WTC11 (cell line): ENCODE data around the gene TOX2. TPM values are rescaled to one million over a fixed set of nuclear protein-coding genes. Genes with fewer than 3 reads are reported as not detected.

Source experiments
- ATAC-seq: fragments of 200-7000 bp; cut with Tn5 transposase; 2 replicates; pipeline ENCODE4 v1.10.0; 2021; ENCODE audit warnings: mild to moderate bottlenecking, moderate library complexity
- CTCF ChIA-PET: fragments of 300-600 bp; sonication (Branson Sonifier 250); formaldehyde crosslinking; loops from one replicate; lab custom pipeline; 2021; ENCODE audit warnings: antibody characterized with exemption; lab: Charles Lee
- POLR2A ChIA-PET: fragments of 350-600 bp; sonication (Branson Sonifier 250); formaldehyde crosslinking; loops from one replicate; lab custom pipeline; 2021; ENCODE audit warnings: antibody characterized with exemption; lab: Charles Lee
- DNase-seq: peaks from one replicate; pipeline ENCODE4 v3.0.0; 2021; ENCODE audit warnings: low spot score
- H3K27ac Mint-ChIP-seq: 2 replicates; pipeline ENCODE4 v1.8.0; 2021; ENCODE audit warnings: mixed read lengths
- H3K27me3 Mint-ChIP-seq: 2 replicates; pipeline ENCODE4 v1.8.0; 2021; ENCODE audit warnings: low read depth, mild to moderate bottlenecking, moderate library complexity, mixed read lengths
- H3K36me3 Mint-ChIP-seq: 2 replicates; pipeline ENCODE4 v1.8.0; 2021; ENCODE audit warnings: mixed read lengths
- H3K4me1 Mint-ChIP-seq: 2 replicates; pipeline ENCODE4 v1.8.0; 2022; ENCODE audit warnings: mixed read lengths
- H3K4me3 Mint-ChIP-seq: 2 replicates; pipeline ENCODE4 v1.8.0; 2021; ENCODE audit warnings: mild to moderate bottlenecking, moderate library complexity, mixed read lengths
- H3K9me3 Mint-ChIP-seq: 2 replicates; pipeline ENCODE4 v1.8.0; 2021; ENCODE audit warnings: mixed read lengths
- FOXJ3 ChIP-seq: sonication (generic); formaldehyde crosslinking; IDR thresholded peaks from 2 replicates; pipeline ENCODE4 v1.9.0; 2021; ENCODE audit warnings: missing genetic modification reagents, mild to moderate bottlenecking, borderline replicate concordance
- GRHL2 ChIP-seq: fragments of 250-450 bp; sonication (Bioruptor Pico); IDR thresholded peaks from 2 replicates; pipeline ENCODE4 v1.8.0; 2022; ENCODE audit warnings: mild to moderate bottlenecking, moderate library complexity; ENCODE audit not compliant: insufficient replicate concordance, severe bottlenecking
- JUN ChIP-seq: sonication (generic); formaldehyde crosslinking; IDR thresholded peaks from 2 replicates; pipeline ENCODE4 v1.8.0; 2023; ENCODE audit warnings: mild to moderate bottlenecking, missing genetic modification reagents
- NFATC4 ChIP-seq: fragments of 250-450 bp; sonication (Bioruptor Pico); IDR thresholded peaks from 2 replicates; pipeline ENCODE4 v1.9.0; 2021; ENCODE audit warnings: mild to moderate bottlenecking
- RORB ChIP-seq: fragments of 250-450 bp; sonication (Bioruptor Pico); IDR thresholded peaks from 2 replicates; pipeline ENCODE4 v1.9.0; 2021; ENCODE audit warnings: mild to moderate bottlenecking
- SOX15 ChIP-seq: fragments of 250-450 bp; sonication (Bioruptor Pico); IDR thresholded peaks from 2 replicates; pipeline ENCODE4 v1.9.0; 2021; ENCODE audit warnings: mild to moderate bottlenecking
- TCF7 ChIP-seq: sonication (generic); formaldehyde crosslinking; IDR thresholded peaks from 2 replicates; pipeline ENCODE4 v1.8.0; 2022; ENCODE audit warnings: mild to moderate bottlenecking, low read depth, missing genetic modification reagents, moderate library complexity
- TEAD4 ChIP-seq: sonication (generic); formaldehyde crosslinking; IDR thresholded peaks from 2 replicates; pipeline ENCODE4 v1.8.0; 2022; ENCODE audit warnings: mild to moderate bottlenecking, missing genetic modification reagents
- ZNF671 ChIP-seq: fragments of 250-450 bp; sonication (Bioruptor Pico); IDR thresholded peaks from 2 replicates; pipeline ENCODE4 v1.8.0; 2021; ENCODE audit warnings: mild to moderate bottlenecking
- total RNA-seq: library from RNA; stranded (reverse); gene quantifications from 3 replicates; pipeline ENCODE4 v1.2.3, GENCODE V29; 2021
- TF ChIP-seq, protein P1 (sequence below): sonication (generic); formaldehyde crosslinking; IDR thresholded peaks from 2 replicates; pipeline ENCODE4 v1.8.1; 2022; ENCODE audit warnings: missing genetic modification reagents, borderline replicate concordance
- TF ChIP-seq, protein P2 (sequence below): fragments of 250-450 bp; sonication (Bioruptor Pico); IDR thresholded peaks from 2 replicates; pipeline ENCODE4 v1.9.0; 2021; ENCODE audit warnings: moderate library complexity, mild to moderate bottlenecking, inconsistent platforms, borderline replicate concordance
- TF ChIP-seq, protein P3 (sequence below): fragments of 200-600 bp; IDR thresholded peaks from 2 replicates; pipeline ENCODE4 v1.8.0; 2022; ENCODE audit warnings: antibody characterized with exemption
- TF ChIP-seq, protein P4 (sequence below): sonication (generic); formaldehyde crosslinking; conservative IDR thresholded peaks from 2 replicates; pipeline ENCODE4 v1.8.1; 2023; ENCODE audit warnings: mild to moderate bottlenecking, low read depth, missing genetic modification reagents, moderate library complexity

Gene TOX2
- total RNA-seq, 1 experiment from 2014 or later, result 3.4 TPM

DNA sequence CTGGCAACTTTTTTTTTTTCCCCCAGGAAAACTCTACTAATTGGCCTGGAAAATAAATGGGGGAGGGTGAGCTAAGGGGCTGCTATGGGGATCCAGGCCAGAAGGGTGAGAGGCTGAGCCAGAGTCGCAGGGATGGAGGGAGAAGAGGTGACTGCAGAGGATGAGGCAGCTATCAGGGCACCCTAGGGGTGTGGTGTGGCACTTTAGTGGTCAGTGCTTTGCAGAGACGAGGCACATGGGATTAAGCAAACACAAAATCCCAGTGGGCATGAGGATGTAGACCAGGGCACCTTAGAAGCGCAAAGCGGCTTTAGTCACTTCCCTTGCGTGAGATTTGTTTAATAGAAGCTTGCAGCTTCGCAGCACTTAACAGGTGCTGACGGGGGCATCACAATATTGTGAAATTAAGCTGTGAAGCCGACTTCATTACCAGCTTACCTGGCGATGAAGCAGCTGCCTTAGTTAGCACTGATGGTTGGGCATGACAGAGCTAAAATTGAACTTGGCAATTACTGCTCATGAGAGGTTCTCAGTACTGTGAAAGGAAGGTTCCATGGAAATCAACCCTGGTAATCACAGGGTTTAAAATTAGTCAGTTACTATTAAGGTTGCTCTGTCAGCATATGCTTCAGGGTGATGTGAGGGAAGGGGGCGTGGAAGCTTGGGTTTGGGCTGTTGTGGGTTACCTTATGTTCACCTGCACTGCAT lies 26.0 kb downstream of the TOX2 start:
- ChIA-PET POLR2A (interaction anchor here (0.6 kb wide), 1 partner anchor 492 kb away, joined by 3 read pairs; no protein-coding TSS in a partner anchor), CTCF (interaction anchor here (0.9 kb wide), 1 partner anchor 42 kb away, joined by 3 read pairs; no protein-coding TSS in a partner anchor)
- DNase-seq (no peak), ATAC-seq (no peak)
- H3K27ac Mint-ChIP-seq, result no peak overlapping the region
- no peak overlapping the region for H3K4me3 Mint-ChIP-seq
- H3K4me1 Mint-ChIP-seq, result peaks cover 18% of the 10 kb centered on the region
- no peaks in the 10 kb centered on the region for H3K36me3 Mint-ChIP-seq
- TF ChIP-seq FOXJ3 (CRISPR knock-in tag) (no peak), ZNF671 (CRISPR knock-in tag) (no peak)
- H3K27me3 Mint-ChIP-seq, result no peaks in the 10 kb centered on the region
- H3K9me3 Mint-ChIP-seq, result peaks cover 3% of the 10 kb centered on the region; the same call in 1 of the 2 replicates

DNA sequence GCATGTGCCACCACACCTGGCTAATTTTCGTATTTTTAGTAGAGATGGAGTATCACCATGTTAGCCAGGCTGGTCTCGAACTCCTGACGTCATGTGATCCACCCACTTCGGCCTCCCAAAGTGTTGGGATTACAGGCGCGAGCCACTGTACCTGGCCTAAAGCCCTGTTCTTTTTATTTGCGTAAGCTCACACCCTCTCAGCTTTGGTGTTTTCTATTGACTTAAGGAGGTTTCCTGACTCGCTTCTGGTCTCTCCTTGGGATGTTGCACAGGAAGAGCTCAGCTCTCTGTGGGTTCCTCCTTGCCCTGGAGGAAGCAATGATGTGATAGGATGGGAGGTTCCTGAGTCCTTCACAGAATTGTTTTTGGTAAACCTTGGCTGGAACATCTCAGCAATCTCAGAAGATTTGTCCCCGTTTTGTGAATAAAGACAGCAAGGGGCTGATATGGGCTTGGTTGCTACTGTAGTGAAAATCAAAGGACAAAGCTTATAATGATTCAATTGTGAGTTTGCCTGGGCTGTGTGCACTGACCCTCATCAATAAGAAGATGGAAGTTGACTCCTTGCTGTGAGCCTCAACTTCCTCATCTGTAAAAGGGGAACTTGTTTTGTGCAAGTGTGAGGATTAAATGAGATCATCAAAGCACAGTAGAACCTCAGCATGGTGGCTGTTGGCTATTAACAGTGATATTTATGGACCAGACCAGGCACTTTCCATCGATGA lies 27.0 kb downstream of the TOX2 start:
- H3K36me3 Mint-ChIP-seq, result no peaks in the 10 kb centered on the region
- H3K27ac Mint-ChIP-seq, result no peak overlapping the region; the same call in 1 of the 2 replicates
- H3K9me3 Mint-ChIP-seq, result peaks cover 3% of the 10 kb centered on the region; the same call in 1 of the 2 replicates
- no peak for TF ChIP-seq GRHL2 (CRISPR knock-in tag)
- TF ChIP-seq, protein P1, sequence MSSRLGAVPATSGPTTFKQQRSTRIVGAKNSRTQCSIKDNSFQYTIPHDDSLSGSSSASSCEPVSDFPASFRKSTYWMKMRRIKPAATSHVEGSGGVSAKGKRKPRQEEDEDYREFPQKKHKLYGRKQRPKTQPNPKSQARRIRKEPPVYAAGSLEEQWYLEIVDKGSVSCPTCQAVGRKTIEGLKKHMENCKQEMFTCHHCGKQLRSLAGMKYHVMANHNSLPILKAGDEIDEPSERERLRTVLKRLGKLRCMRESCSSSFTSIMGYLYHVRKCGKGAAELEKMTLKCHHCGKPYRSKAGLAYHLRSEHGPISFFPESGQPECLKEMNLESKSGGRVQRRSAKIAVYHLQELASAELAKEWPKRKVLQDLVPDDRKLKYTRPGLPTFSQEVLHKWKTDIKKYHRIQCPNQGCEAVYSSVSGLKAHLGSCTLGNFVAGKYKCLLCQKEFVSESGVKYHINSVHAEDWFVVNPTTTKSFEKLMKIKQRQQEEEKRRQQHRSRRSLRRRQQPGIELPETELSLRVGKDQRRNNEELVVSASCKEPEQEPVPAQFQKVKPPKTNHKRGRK (CRISPR knock-in tag), result no peak
- TF ChIP-seq, protein P2, sequence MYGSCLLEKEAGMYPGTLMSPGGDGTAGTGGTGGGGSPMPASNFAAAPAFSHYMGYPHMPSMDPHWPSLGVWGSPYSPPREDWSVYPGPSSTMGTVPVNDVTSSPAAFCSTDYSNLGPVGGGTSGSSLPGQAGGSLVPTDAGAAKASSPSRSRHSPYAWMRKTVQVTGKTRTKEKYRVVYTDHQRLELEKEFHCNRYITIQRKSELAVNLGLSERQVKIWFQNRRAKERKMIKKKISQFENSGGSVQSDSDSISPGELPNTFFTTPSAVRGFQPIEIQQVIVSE, result no peak
- TF ChIP-seq, protein P3, sequence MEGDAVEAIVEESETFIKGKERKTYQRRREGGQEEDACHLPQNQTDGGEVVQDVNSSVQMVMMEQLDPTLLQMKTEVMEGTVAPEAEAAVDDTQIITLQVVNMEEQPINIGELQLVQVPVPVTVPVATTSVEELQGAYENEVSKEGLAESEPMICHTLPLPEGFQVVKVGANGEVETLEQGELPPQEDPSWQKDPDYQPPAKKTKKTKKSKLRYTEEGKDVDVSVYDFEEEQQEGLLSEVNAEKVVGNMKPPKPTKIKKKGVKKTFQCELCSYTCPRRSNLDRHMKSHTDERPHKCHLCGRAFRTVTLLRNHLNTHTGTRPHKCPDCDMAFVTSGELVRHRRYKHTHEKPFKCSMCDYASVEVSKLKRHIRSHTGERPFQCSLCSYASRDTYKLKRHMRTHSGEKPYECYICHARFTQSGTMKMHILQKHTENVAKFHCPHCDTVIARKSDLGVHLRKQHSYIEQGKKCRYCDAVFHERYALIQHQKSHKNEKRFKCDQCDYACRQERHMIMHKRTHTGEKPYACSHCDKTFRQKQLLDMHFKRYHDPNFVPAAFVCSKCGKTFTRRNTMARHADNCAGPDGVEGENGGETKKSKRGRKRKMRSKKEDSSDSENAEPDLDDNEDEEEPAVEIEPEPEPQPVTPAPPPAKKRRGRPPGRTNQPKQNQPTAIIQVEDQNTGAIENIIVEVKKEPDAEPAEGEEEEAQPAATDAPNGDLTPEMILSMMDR, result no peak
- TF ChIP-seq TEAD4 (CRISPR knock-in tag), result no peak
- TF ChIP-seq SOX15, result no peak
- TF ChIP-seq NFATC4 (CRISPR knock-in tag), result no peak
- TF ChIP-seq TCF7 (CRISPR knock-in tag), result no peak
- no peak for TF ChIP-seq JUN (CRISPR knock-in tag)
- TF ChIP-seq, all 79 proteins: peak for 0
- ChIA-PET CTCF (interaction anchor here (0.8 to 2.4 kb wide), 3 partner anchors 42 to 192 kb away, joined by 4 to 7 read pairs (median 4); no protein-coding TSS in a partner anchor), POLR2A (interaction anchor here (0.6 kb wide), 1 partner anchor 101 kb away, joined by 4 read pairs; no protein-coding TSS in a partner anchor)
- Mint-ChIP-seq H3K4me3 (no peak overlapping the region), H3K27me3 (no peaks in the 10 kb centered on the region), H3K4me1 (peaks cover 22% of the 10 kb centered on the region)
- DNase-seq (no peak), ATAC-seq (no peak)

DNA sequence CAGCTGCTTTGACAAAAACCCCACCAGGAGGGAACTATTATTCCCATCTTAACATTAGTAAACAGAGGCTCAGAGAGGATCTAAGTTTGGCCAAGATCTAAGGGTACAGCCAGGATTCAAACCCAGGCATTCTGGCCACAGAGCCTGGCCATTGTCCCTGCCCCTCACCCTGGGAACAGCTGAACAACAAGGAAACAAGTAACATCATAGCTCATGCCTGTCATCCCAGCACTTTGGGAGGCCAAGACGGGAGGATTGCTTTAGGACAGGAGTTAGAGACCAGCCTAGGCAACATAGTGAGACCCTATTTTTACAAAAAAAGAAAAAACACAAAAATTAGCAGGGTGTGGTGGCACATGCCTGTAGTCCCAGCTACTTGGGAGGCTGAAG lies 27.5 kb downstream of the TOX2 start:
- ATAC-seq (no peak), DNase-seq (no peak)
- ChIA-PET POLR2A (interaction anchor here (0.6 kb wide), 1 partner anchor 102 kb away, joined by 4 read pairs; no protein-coding TSS in a partner anchor), CTCF (interaction anchor here (0.8 to 2.4 kb wide), 4 partner anchors 12 to 193 kb away, joined by 3 to 7 read pairs (median 4); no protein-coding TSS in a partner anchor)
- H3K4me3 Mint-ChIP-seq, result no peak overlapping the region
- no peak overlapping the region for H3K27ac Mint-ChIP-seq
- H3K4me1 Mint-ChIP-seq, result peaks cover 22% of the 10 kb centered on the region
- H3K27me3 Mint-ChIP-seq, result no peaks in the 10 kb centered on the region
- TF ChIP-seq RORB (no peak), FOXJ3 (CRISPR knock-in tag) (no peak), NFATC4 (CRISPR knock-in tag) (no peak), TEAD4 (CRISPR knock-in tag) (no peak)
- TF ChIP-seq, protein P4, sequence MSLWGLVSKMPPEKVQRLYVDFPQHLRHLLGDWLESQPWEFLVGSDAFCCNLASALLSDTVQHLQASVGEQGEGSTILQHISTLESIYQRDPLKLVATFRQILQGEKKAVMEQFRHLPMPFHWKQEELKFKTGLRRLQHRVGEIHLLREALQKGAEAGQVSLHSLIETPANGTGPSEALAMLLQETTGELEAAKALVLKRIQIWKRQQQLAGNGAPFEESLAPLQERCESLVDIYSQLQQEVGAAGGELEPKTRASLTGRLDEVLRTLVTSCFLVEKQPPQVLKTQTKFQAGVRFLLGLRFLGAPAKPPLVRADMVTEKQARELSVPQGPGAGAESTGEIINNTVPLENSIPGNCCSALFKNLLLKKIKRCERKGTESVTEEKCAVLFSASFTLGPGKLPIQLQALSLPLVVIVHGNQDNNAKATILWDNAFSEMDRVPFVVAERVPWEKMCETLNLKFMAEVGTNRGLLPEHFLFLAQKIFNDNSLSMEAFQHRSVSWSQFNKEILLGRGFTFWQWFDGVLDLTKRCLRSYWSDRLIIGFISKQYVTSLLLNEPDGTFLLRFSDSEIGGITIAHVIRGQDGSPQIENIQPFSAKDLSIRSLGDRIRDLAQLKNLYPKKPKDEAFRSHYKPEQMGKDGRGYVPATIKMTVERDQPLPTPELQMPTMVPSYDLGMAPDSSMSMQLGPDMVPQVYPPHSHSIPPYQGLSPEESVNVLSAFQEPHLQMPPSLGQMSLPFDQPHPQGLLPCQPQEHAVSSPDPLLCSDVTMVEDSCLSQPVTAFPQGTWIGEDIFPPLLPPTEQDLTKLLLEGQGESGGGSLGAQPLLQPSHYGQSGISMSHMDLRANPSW (CRISPR knock-in tag), result no peak
- no peaks in the 10 kb centered on the region for H3K36me3 Mint-ChIP-seq
- H3K9me3 Mint-ChIP-seq, result peaks cover 3% of the 10 kb centered on the region; the same call in 1 of the 2 replicates
